HepG2 (cell line): ENCODE results near the gene CCDC30. TPM values are rescaled to one million over a fixed set of nuclear protein-coding genes. Genes with fewer than 3 reads are reported as not detected.
A peak's percentile ranks its signal among the peaks of the same experiment; 100 is the strongest.

Experiments used
- ATF2 ChIP-seq: sonication (generic); formaldehyde crosslinking; IDR thresholded peaks from 2 replicates; pipeline ENCODE4 v1.4.0; 2020; ENCODE audit warnings: missing genetic modification reagents
- ATM ChIP-seq: fragments of 450-650 bp; IDR thresholded peaks from 2 replicates; pipeline ENCODE4 v1.7.1; 2017; ENCODE audit warnings: mild to moderate bottlenecking, borderline replicate concordance
- FOXA3 ChIP-seq: IDR thresholded peaks from 2 replicates; pipeline ENCODE4 v1.6.1; 2016; ENCODE audit warnings: missing genetic modification reagents, missing compliant biosample characterization
- MAFK ChIP-seq, 2 experiments: IDR thresholded peaks in 1 of 2; conservative IDR thresholded peaks in 1 of 2; 2 replicates each; pipeline ENCODE4 v1.6.1; 2011; ENCODE audit warnings: improper control_type of control experiment in 2 of 2, low read length in 2 of 2
- PHF8 ChIP-seq: sonication (generic); formaldehyde crosslinking; IDR thresholded peaks from 2 replicates; pipeline ENCODE4 v1.5.0; 2020; ENCODE audit warnings: missing genetic modification reagents
- POLR2AphosphoS5 ChIP-seq: IDR thresholded peaks from 2 replicates; pipeline ENCODE4 v1.6.1; 2012; ENCODE audit warnings: low read depth, low read length
- RBFOX2 ChIP-seq: fragments of 200-400 bp; formaldehyde crosslinking; IDR thresholded peaks from 2 replicates; pipeline ENCODE4 v1.6.1; 2017; ENCODE audit warnings: low read depth, mild to moderate bottlenecking, low read length
- SOX5 ChIP-seq: IDR thresholded peaks from 2 replicates; pipeline ENCODE4 v1.6.1; 2016; ENCODE audit warnings: borderline replicate concordance
- TBX3 ChIP-seq: fragments of 450-650 bp; IDR thresholded peaks from 2 replicates; pipeline ENCODE4 v1.6.1; 2017; ENCODE audit warnings: antibody characterized with exemption, mild to moderate bottlenecking, inconsistent platforms, borderline replicate concordance
- TMF1 ChIP-seq: sonication (generic); formaldehyde crosslinking; IDR thresholded peaks from 2 replicates; pipeline ENCODE4 v1.8.1; 2022; ENCODE audit warnings: low read depth, missing genetic modification reagents
- ZHX2 ChIP-seq, 2 experiments: sonication (generic) in 1 of 2; formaldehyde crosslinking in 1 of 2; IDR thresholded peaks; 2 replicates each; pipeline versions ENCODE4 v1.6.1 to v1.9.0; 2014 to 2022; ENCODE audit warnings: antibody characterized with exemption in 1 of 2, borderline replicate concordance in 1 of 2, inconsistent platforms in 1 of 2, low read depth in 1 of 2, missing genetic modification reagents in 1 of 2
- ZNF232 ChIP-seq: sonication (generic); formaldehyde crosslinking; IDR thresholded peaks from 2 replicates; pipeline ENCODE4 v1.4.0; 2020; ENCODE audit warnings: missing genetic modification reagents, borderline replicate concordance
- ZNF296 ChIP-seq: sonication (generic); formaldehyde crosslinking; conservative IDR thresholded peaks from 2 replicates; pipeline ENCODE4 v1.5.0; 2020; ENCODE audit warnings: mild to moderate bottlenecking, missing genetic modification reagents
- ZNF639 ChIP-seq: conservative IDR thresholded peaks from 2 replicates; pipeline ENCODE4 v1.6.1; 2018; ENCODE audit warnings: missing genetic modification reagents
- ZNF687 ChIP-seq: sonication (generic); formaldehyde crosslinking; IDR thresholded peaks from 2 replicates; pipeline ENCODE4 v1.5.1; 2020; ENCODE audit warnings: mild to moderate bottlenecking, missing genetic modification reagents, moderate library complexity
- polyA plus RNA-seq, 8 experiments: library from polyadenylated mRNA; depleted of rRNA in 3 of 8; stranded (reverse) in 7 of 8; unstranded in 1 of 8; fragments of >200 nt; fragmentation: Illumina TruSeq in 4 of 8; extraction: Trizol in 4 of 8; gene quantifications; 2 replicates each; pipeline versions ENCODE4 v1.2.1 to v1.2.3, GENCODE V29; 2011 to 2016; ENCODE audit warnings: low read depth in 4 of 8, missing spikeins in 1 of 8, mixed read lengths in 1 of 8; ENCODE audit not compliant: insufficient read depth in 1 of 8
- total RNA-seq, 5 experiments: library from RNA; depleted of rRNA; stranded (reverse); fragments of >200 nt; fragmentation: Illumina TruSeq; extraction: Trizol; gene quantifications; 2 replicates each; pipeline ENCODE4 v1.2.3, GENCODE V29; 2016; ENCODE audit warnings: low read depth in 1 of 5

CCDC30 gene
- total and polyA plus RNA-seq, 2 of the 13 experiments (the other 11 are each of a cell fraction or from before 2014, with no cell fraction given) = 0.25 to 0.77 TPM

GRCh38 chr1:42681741-42682483 is 218.8 kb downstream of the CCDC30 start, which contains the start of gene YBX1 (continued):
- TF ChIP-seq ZHX2 (IDR thresholded peaks at IDR 0.05; ENCODE audit: low read depth) (peak; percentile 78), ZHX2 (CRISPR knock-in tag; IDR thresholded peaks at IDR 0.05; ENCODE audit: borderline replicate concordance) (no peak), FOXA3 (CRISPR knock-in tag) (peak; percentile 35), ZNF232 (peak; percentile 78; the same call in 1 of the 2 replicates), MAFK (conservative IDR thresholded peaks at IDR 0.05 in 1 of 2, IDR thresholded peaks at IDR 0.05 in 1 of 2; ENCODE audit: low read length in 2 of 2) (no peak), TMF1 (CRISPR knock-in tag) (no peak), SOX5 (CRISPR knock-in tag) (no peak; the same call in 1 of the 2 replicates), RBFOX2 (peak; percentile 86), ATM (no peak), ZNF639 (CRISPR knock-in tag) (0 out of 2 replicates have a peak, but pooled peaks have one; percentile 53), POLR2AphosphoS5 (peak; percentile 87), ATF2 (CRISPR knock-in tag) (0 out of 2 replicates have a peak, but pooled peaks have one; percentile 31), PHF8 (CRISPR knock-in tag) (peak; percentile 87), TBX3 (no peak), ZNF687 (CRISPR knock-in tag) (peak; percentile 93), ZNF296 (no peak)
